ENCODE measurements around the gene FCN2.

DNA sequence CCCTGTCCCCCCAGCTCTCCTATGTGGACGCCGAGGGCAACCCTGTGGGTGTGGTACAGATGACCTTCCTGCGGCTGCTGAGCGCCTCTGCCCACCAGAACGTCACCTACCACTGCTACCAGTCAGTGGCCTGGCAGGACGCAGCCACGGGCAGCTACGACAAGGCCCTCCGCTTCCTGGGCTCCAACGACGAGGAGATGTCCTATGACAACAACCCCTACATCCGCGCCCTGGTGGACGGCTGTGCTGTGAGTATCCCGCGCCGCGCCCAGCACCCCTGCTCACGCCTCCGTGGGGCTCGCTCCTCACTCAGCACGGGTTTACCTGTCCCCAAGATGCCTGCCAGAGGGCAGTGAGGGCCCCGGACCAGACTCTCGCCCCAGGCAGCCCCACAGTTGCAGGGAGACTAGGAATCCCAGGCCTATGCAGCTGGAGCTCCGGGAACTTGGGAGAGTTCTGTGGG lies 45.6 kb upstream of the FCN2 start:
- TF ChIP-seq POLR2AphosphoS5 (IDR thresholded peaks at IDR 0.05) (no peak), CTCF (IDR thresholded peaks at IDR 0.05) (no peak)

Measured in esophagus muscularis mucosa (tissue), 3 donors.